GM12892 (cell line): ENCODE data around the gene CEP55.

ENCODE experiments used
- POLR2A ChIP-seq: IDR thresholded peaks from 2 replicates; pipeline ENCODE4 v1.6.1; 2011; ENCODE audit warnings: low read depth, low read length, control low read depth
- POLR2AphosphoS5 ChIP-seq: IDR thresholded peaks from 2 replicates; pipeline ENCODE4 v1.6.1; 2011; ENCODE audit warnings: low read depth, low read length, control low read depth
- TAF1 ChIP-seq: IDR thresholded peaks from 2 replicates; pipeline ENCODE4 v1.6.1; 2011; ENCODE audit warnings: low read depth, mild to moderate bottlenecking, control low read depth, low read length, borderline replicate concordance

DNA sequence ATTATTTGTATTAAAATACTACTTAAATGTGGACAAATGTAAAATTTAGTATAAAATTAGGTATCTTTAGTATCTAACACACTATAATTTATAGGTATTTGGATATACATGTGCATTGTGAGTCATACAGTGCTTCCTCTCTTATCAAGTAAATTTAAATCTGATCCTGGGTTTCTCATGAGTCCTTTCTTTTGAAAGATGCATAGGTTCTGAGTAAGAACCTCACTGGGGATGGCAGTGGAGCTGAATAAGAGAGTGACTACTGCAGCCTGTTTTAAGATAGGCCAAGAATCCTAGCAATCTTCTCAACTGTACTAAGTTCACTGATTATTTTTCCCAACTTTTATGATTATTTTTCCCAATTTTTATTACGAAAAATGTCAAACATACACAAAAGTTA is 16.2 kb downstream of the CEP55 start:
- no peak for TF ChIP-seq POLR2A
- no peak for TF ChIP-seq POLR2AphosphoS5
- TF ChIP-seq TAF1, result no peak
